Neural progenitor cell (in vitro differentiated cells): Measurements from ENCODE around the gene KREMEN2. TPM values are rescaled to one million over a fixed set of nuclear protein-coding genes. Genes with fewer than 3 reads are reported as not detected.

Experiments
- DNase-seq: peaks from one replicate; pipeline ENCODE4 v3.0.0-alpha.2; 2016; ENCODE audit warnings: low spot score
- H2AFZ ChIP-seq: fragments of 200-600 bp; sonication (generic); replicated peaks from 2 replicates; pipeline ENCODE4 v1.6.1; 2016; ENCODE audit warnings: antibody characterized with exemption
- H3F3A ChIP-seq: fragments of 200-600 bp; sonication (generic); 2 replicates; pipeline ENCODE4 v1.6.1; 2016; ENCODE audit warnings: antibody characterized with exemption, low read depth
- H3K27ac ChIP-seq: fragments of 200-600 bp; sonication (generic); 2 replicates; pipeline ENCODE4 v1.5.1; 2016; ENCODE audit warnings: mild to moderate bottlenecking
- H3K27me3 ChIP-seq: fragments of 200-600 bp; sonication (generic); 2 replicates; pipeline ENCODE4 v1.6.1; 2016; ENCODE audit warnings: mild to moderate bottlenecking, moderate library complexity
- H3K36me3 ChIP-seq: fragments of 200-600 bp; sonication (generic); 2 replicates; pipeline ENCODE4 v1.5.1; 2016
- H3K4me1 ChIP-seq: fragments of 200-600 bp; sonication (generic); 2 replicates; pipeline ENCODE4 v1.6.1; 2016; ENCODE audit warnings: mixed run types
- H3K4me2 ChIP-seq: fragments of 200-600 bp; sonication (generic); 2 replicates; pipeline ENCODE4 v1.6.1; 2016
- H3K4me3 ChIP-seq: fragments of 200-600 bp; sonication (generic); 2 replicates; pipeline ENCODE4 v1.5.1; 2016
- H3K79me2 ChIP-seq: fragments of 200-600 bp; sonication (generic); 2 replicates; pipeline ENCODE4 v1.6.1; 2016; ENCODE audit warnings: low read depth
- H3K9ac ChIP-seq: fragments of 200-600 bp; sonication (generic); 2 replicates; pipeline ENCODE4 v1.6.1; 2016
- H3K9me3 ChIP-seq: fragments of 200-600 bp; sonication (generic); 2 replicates; pipeline ENCODE4 v1.5.1; 2016; ENCODE audit warnings: low read depth
- H4K20me1 ChIP-seq: fragments of 200-600 bp; sonication (generic); 2 replicates; pipeline ENCODE4 v1.6.1; 2016; ENCODE audit warnings: low read depth
- H3K27ac Mint-ChIP-seq: 3 replicates; pipeline ENCODE4 v1.8.0; 2021; ENCODE audit warnings: mixed read lengths
- H3K27me3 Mint-ChIP-seq: 2 replicates; pipeline ENCODE4 v1.8.0; 2022; ENCODE audit warnings: low read depth, mild to moderate bottlenecking, inconsistent platforms, moderate library complexity, mixed read lengths; ENCODE audit not compliant: insufficient read depth
- H3K36me3 Mint-ChIP-seq: 3 replicates; pipeline ENCODE4 v1.8.0; 2021; ENCODE audit warnings: mixed read lengths
- H3K4me1 Mint-ChIP-seq: 3 replicates; pipeline ENCODE4 v1.8.0; 2021; ENCODE audit warnings: mixed read lengths
- H3K4me3 Mint-ChIP-seq: 3 replicates; pipeline ENCODE4 v1.8.0; 2021; ENCODE audit warnings: mild to moderate bottlenecking, moderate library complexity, mixed read lengths
- H3K9me3 Mint-ChIP-seq: 3 replicates; pipeline ENCODE4 v1.8.0; 2020; ENCODE audit warnings: mixed read lengths
- CTCF ChIP-seq: fragments of 200-600 bp; sonication (generic); IDR thresholded peaks from 2 replicates; pipeline ENCODE4 v1.5.1; 2017; ENCODE audit warnings: antibody characterized with exemption, mild to moderate bottlenecking
- EZH2 ChIP-seq: fragments of 200-600 bp; sonication (generic); IDR thresholded peaks from 2 replicates; pipeline ENCODE4 v1.6.1; 2017; ENCODE audit warnings: antibody characterized with exemption, mild to moderate bottlenecking, moderate library complexity
- EZH2phosphoT487 ChIP-seq: fragments of 200-600 bp; sonication (generic); IDR thresholded peaks from 2 replicates; pipeline ENCODE4 v1.6.1; 2017; ENCODE audit warnings: antibody characterized with exemption
- total RNA-seq: library from RNA; depleted of rRNA; stranded (reverse); fragments of >200 nt; gene quantifications from 2 replicates; pipeline ENCODE4 v1.2.3, GENCODE V29; 2015; ENCODE audit warnings: low replicate concordance

The KREMEN2 gene
- total RNA-seq, 1 donor from 2014 or later, result 0.51 TPM

- H3F3A ChIP-seq, result no peaks in the 10 kb centered on the region
- H2AFZ ChIP-seq, result no peak overlapping the region
- Mint-ChIP-seq H3K27me3 (peaks cover 2% of the 10 kb centered on the region), H3K27ac (no peak overlapping the region), H3K9me3 (no peaks in the 10 kb centered on the region), H3K36me3 (peaks cover 7% of the 10 kb centered on the region), H3K4me1 (peaks cover 2% of the 10 kb centered on the region), H3K4me3 (no peak overlapping the region)
- no peak overlapping the region for H3K9ac ChIP-seq
- no peak for DNase-seq
- H4K20me1 ChIP-seq, result no peaks in the 10 kb centered on the region
- no peak overlapping the region for H3K4me3 ChIP-seq
- H3K4me2 ChIP-seq, result no peak overlapping the region
- no peaks in the 10 kb centered on the region for H3K27me3 ChIP-seq
- H3K79me2 ChIP-seq, result no peaks in the 10 kb centered on the region
- H3K4me1 ChIP-seq, result peaks cover 2% of the 10 kb centered on the region
- H3K9me3 ChIP-seq, result no peaks in the 10 kb centered on the region
- H3K27ac ChIP-seq, result no peak overlapping the region
- TF ChIP-seq CTCF (no peak), EZH2phosphoT487 (no peak), EZH2 (no peak)
- no peaks in the 10 kb centered on the region for H3K36me3 ChIP-seq
Measured at GRCh38 chr16:2933701-2934100, 30.4 kb upstream of the KREMEN2 start.

GRCh38 chr16:2934450-2934849, 29.6 kb upstream of the KREMEN2 start:
- H3K4me1 Mint-ChIP-seq, result no peaks in the 10 kb centered on the region
- no peaks in the 10 kb centered on the region for H3K9me3 Mint-ChIP-seq
- H3K4me3 Mint-ChIP-seq, result no peak overlapping the region
- Histone ChIP-seq H3K27me3 (no peaks in the 10 kb centered on the region), H3K9me3 (no peaks in the 10 kb centered on the region), H3K27ac (no peak overlapping the region), H3K79me2 (no peaks in the 10 kb centered on the region), H4K20me1 (no peaks in the 10 kb centered on the region), H3K4me3 (no peak overlapping the region), H3K36me3 (no peaks in the 10 kb centered on the region), H3K4me2 (no peak overlapping the region), H3K9ac (no peak overlapping the region), H3F3A (no peaks in the 10 kb centered on the region), H3K4me1 (no peaks in the 10 kb centered on the region), H2AFZ (no peak overlapping the region)
- DNase-seq, result no peak
- no peak overlapping the region for H3K27ac Mint-ChIP-seq
- TF ChIP-seq EZH2 (no peak), CTCF (no peak), EZH2phosphoT487 (no peak)
- peaks cover 4% of the 10 kb centered on the region for H3K27me3 Mint-ChIP-seq
- H3K36me3 Mint-ChIP-seq, result peaks cover 7% of the 10 kb centered on the region

GRCh38 chr16:2936436-2937011, 27.6 kb upstream of the KREMEN2 start:
- H3K4me2 ChIP-seq, result no peak overlapping the region
- TF ChIP-seq EZH2phosphoT487 (no peak), EZH2 (no peak), CTCF (no peak)
- no peaks in the 10 kb centered on the region for H3K36me3 ChIP-seq
- no peaks in the 10 kb centered on the region for H3K4me1 Mint-ChIP-seq
- DNase-seq, result no peak
- peaks cover 10% of the 10 kb centered on the region for H3K27me3 Mint-ChIP-seq
- no peaks in the 10 kb centered on the region for H3F3A ChIP-seq
- no peak overlapping the region for H3K4me3 Mint-ChIP-seq
- H3K4me3 ChIP-seq, result no peak overlapping the region
- H3K27ac Mint-ChIP-seq, result no peak overlapping the region
- no peaks in the 10 kb centered on the region for H3K79me2 ChIP-seq
- no peaks in the 10 kb centered on the region for H3K4me1 ChIP-seq
- peaks cover 11% of the 10 kb centered on the region for H3K36me3 Mint-ChIP-seq
- no peaks in the 10 kb centered on the region for H4K20me1 ChIP-seq
- H2AFZ ChIP-seq, result no peak overlapping the region
- no peak overlapping the region for H3K9ac ChIP-seq
- H3K27me3 ChIP-seq, result no peaks in the 10 kb centered on the region
- no peaks in the 10 kb centered on the region for H3K9me3 ChIP-seq
- no peak overlapping the region for H3K27ac ChIP-seq
- H3K9me3 Mint-ChIP-seq, result no peaks in the 10 kb centered on the region
